BJ (cell line): ENCODE measurements around the gene EPAS1. TPM values are rescaled to one million over a fixed set of nuclear protein-coding genes. Genes with fewer than 3 reads are reported as not detected.

Experiments used
- CTCF ChIA-PET: fragments of 350-600 bp; formaldehyde crosslinking; extraction: SDS; loops from one replicate; lab custom pipeline; 2021; ENCODE audit warnings: antibody characterized with exemption, inconsistent platforms; lab: Yijun Ruan, JAX
- POLR2A ChIA-PET: fragments of 300-600 bp; sonication (Branson Sonifier 250); formaldehyde crosslinking; extraction: SDS; loops from one replicate; lab custom pipeline; 2021; ENCODE audit warnings: antibody characterized with exemption; lab: Charles Lee
- DNase-seq: peaks from one replicate; pipeline ENCODE4 v3.0.0-alpha.2; 2011; ENCODE audit warnings: low read depth
- H3K27me3 ChIP-seq: 2 replicates; pipeline ENCODE4 v1.6.0; 2011; ENCODE audit warnings: low read length; ENCODE audit not compliant: control insufficient read depth, insufficient read depth
- H3K36me3 ChIP-seq: 2 replicates; pipeline ENCODE4 v1.5.1; 2011; ENCODE audit warnings: low read length; ENCODE audit not compliant: control insufficient read depth, insufficient read depth
- H3K4me3 ChIP-seq: 2 replicates; pipeline ENCODE4 v1.5.1; 2011; ENCODE audit warnings: low read depth, mild to moderate bottlenecking, control low read depth, low read length
- polyA plus RNA-seq: library from polyadenylated mRNA; depleted of rRNA; stranded (reverse); fragments of >200 nt; gene quantifications from 2 replicates; pipeline ENCODE4 v1.2.3, GENCODE V29; 2011
- TF ChIP-seq, protein P1 (sequence below): IDR thresholded peaks from 2 replicates; pipeline ENCODE4 v1.5.1; 2011; ENCODE audit warnings: low read depth, mild to moderate bottlenecking, control low read depth, inconsistent platforms, low read length, moderate library complexity; ENCODE audit not compliant: insufficient read depth

Gene EPAS1
- polyA plus RNA-seq, 1 experiment: 531 TPM

DNA sequence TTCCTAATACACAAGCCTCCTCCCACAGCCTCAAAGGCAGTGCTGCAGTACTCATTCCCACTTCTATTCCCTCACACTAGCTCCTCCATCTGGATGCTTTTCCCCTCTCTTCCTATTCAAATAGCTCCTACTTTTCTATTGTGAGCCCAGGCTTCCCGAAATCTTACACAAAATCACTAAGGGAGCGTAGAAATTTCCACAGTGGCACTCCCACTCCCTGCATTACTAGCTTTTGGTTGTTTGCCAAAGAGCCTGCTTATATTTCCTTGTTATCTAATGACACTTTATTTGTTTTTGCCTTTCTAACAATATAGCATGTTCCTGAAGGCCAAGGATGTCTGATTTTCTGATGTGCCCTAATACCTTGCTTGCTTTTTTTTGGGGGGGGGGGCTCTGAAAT lies 10.9 kb downstream of the EPAS1 start:
- TF ChIP-seq, protein P1, sequence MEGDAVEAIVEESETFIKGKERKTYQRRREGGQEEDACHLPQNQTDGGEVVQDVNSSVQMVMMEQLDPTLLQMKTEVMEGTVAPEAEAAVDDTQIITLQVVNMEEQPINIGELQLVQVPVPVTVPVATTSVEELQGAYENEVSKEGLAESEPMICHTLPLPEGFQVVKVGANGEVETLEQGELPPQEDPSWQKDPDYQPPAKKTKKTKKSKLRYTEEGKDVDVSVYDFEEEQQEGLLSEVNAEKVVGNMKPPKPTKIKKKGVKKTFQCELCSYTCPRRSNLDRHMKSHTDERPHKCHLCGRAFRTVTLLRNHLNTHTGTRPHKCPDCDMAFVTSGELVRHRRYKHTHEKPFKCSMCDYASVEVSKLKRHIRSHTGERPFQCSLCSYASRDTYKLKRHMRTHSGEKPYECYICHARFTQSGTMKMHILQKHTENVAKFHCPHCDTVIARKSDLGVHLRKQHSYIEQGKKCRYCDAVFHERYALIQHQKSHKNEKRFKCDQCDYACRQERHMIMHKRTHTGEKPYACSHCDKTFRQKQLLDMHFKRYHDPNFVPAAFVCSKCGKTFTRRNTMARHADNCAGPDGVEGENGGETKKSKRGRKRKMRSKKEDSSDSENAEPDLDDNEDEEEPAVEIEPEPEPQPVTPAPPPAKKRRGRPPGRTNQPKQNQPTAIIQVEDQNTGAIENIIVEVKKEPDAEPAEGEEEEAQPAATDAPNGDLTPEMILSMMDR: no peak
- POLR2A ChIA-PET: no interaction called here
- CTCF ChIA-PET: interaction anchor here (0.9 to 1.6 kb wide), 3 partner anchors 25 to 315 kb away, joined by 3 to 5 read pairs (median 5); no protein-coding TSS in a partner anchor
- no peak overlapping the region for H3K4me3 ChIP-seq
- no peak for DNase-seq
- H3K36me3 ChIP-seq: peaks cover 2% of the 10 kb centered on the region; the same call in 1 of the 2 replicates
- H3K27me3 ChIP-seq: no peaks in the 10 kb centered on the region

DNA sequence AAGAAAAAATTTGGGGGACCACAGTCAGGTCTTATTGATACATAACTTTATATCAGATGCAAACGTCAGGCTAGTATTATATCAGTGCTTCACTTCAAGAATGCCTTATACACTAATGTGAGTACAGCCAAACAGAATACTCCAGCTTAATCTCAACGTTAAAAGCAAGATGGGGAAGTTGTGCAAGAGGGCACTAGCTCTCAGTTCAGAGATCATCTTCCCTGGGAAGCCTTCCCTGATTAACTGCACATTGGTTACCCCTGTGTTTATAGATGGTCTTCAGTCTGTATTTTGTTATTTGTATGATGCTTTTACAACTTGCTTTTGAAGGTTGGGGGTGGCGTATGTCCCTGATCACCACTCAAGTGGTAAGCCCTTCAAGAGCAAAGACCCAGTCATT lies 11.4 kb downstream of the EPAS1 start:
- no peak overlapping the region for H3K4me3 ChIP-seq
- ChIA-PET POLR2A (no interaction called here), CTCF (interaction anchor here (0.9 to 1.6 kb wide), 3 partner anchors 25 to 316 kb away, joined by 3 to 5 read pairs (median 5); no protein-coding TSS in a partner anchor)
- H3K36me3 ChIP-seq: peaks cover 2% of the 10 kb centered on the region; the same call in 1 of the 2 replicates
- TF ChIP-seq, protein P1: no peak
- no peak for DNase-seq
- H3K27me3 ChIP-seq: no peaks in the 10 kb centered on the region

DNA sequence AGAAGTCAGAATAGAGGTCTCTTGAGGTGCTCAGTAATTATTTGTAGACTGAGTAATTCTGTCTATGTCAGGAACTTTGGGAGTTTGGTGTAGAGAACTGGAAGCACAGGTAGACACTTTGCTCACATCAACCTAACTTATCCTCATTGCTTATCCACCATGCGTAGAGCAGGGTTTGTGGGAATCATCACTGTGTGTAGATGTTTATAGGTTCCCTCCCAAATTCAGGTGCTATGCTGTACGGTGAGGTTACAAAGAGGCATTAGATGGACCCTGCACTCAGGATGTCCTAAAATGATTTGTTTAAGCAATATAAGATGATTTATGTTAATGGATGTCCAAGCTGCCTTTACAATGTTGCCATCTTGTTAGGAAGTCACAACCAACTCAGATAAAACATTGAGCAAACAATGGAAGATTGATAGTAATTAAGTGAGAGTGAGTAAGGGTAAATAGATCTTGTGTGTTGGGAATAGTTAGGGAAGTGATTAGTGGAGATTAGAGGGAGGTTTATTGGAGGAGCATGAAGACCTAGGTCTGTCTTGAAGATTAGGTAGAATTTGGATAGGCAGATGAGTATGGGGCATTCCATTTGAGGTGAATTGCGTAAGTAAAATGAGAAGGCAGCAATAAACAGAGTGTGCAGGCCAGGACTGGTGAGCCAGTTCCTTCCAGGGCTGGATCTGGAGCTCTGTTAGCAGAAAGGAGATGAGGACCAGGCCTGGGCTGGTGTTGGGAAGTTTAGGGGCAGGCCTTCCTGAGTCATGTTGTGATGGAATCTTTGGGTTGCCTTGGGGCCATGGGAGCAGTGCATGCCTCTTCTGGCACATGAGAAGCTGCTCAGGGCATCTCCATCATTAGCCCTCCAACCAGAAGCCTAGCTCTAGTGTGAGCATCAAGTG lies 12.1 kb downstream of the EPAS1 start:
- ChIA-PET CTCF (interaction anchor here (0.9 to 1.5 kb wide), 3 partner anchors 26 to 317 kb away, joined by 3 to 6 read pairs (median 5); no protein-coding TSS in a partner anchor), POLR2A (interaction anchor here (0.7 to 1.0 kb wide), 2 partner anchors 12 to 26 kb away, joined by 3 to 5 read pairs; partner anchors contain the start of gene EPAS1)
- DNase-seq: peak; percentile 50

GRCh38 chr2:46310446-46310845 lies 13.2 kb downstream of the EPAS1 start:
- no peak overlapping the region for H3K4me3 ChIP-seq
- no peak for DNase-seq
- ChIA-PET POLR2A (no interaction called here), CTCF (interaction anchor here (1.3 to 1.5 kb wide), 2 partner anchors 19 to 318 kb away, joined by 4 to 6 read pairs; no protein-coding TSS in a partner anchor)
- no peaks in the 10 kb centered on the region for H3K36me3 ChIP-seq
- TF ChIP-seq, protein P1: no peak
- no peaks in the 10 kb centered on the region for H3K27me3 ChIP-seq

More for the DNA sequence above, 12.1 kb downstream of the EPAS1 start:
- Histone ChIP-seq H3K36me3 (peaks cover 2% of the 10 kb centered on the region; the same call in 1 of the 2 replicates), H3K4me3 (no peak overlapping the region), H3K27me3 (no peaks in the 10 kb centered on the region)
- TF ChIP-seq, protein P1: no peak

GRCh38 chr2:46311651-46312223 lies 14.5 kb downstream of the EPAS1 start:
- POLR2A ChIA-PET: no interaction called here
- TF ChIP-seq, protein P1: no peak
- CTCF ChIA-PET: interaction anchor here (1.3 to 1.5 kb wide), 2 partner anchors 18 to 301 kb away, joined by 4 to 5 read pairs; no protein-coding TSS in a partner anchor
- DNase-seq: no peak
- H3K36me3 ChIP-seq: no peaks in the 10 kb centered on the region
- H3K27me3 ChIP-seq: no peaks in the 10 kb centered on the region
- no peak overlapping the region for H3K4me3 ChIP-seq
